Muscle layer of colon (tissue), 2 donors: ENCODE results near the gene ARSD.

ENCODE experiments used
- H3K27ac ChIP-seq: one replicate; pipeline ENCODE4 v1.7.0; 2013; ENCODE audit warnings: low read depth, mild to moderate bottlenecking, low read length, moderate library complexity
- H3K27me3 ChIP-seq, 2 donors: one replicate each; pipeline ENCODE4 v1.7.0; 2013; ENCODE audit warnings: low read length in 2 of 2, mild to moderate bottlenecking in 2 of 2; ENCODE audit not compliant: insufficient read depth in 2 of 2, control insufficient read depth in 1 of 2
- H3K36me3 ChIP-seq: one replicate; pipeline ENCODE4 v1.7.0; 2013; ENCODE audit warnings: mild to moderate bottlenecking, low read length; ENCODE audit not compliant: insufficient read depth
- H3K4me1 ChIP-seq: one replicate; pipeline ENCODE4 v1.7.0; 2013; ENCODE audit warnings: mild to moderate bottlenecking, low read length; ENCODE audit not compliant: insufficient read depth
- H3K4me3 ChIP-seq, 2 donors: one replicate each; pipeline ENCODE4 v1.7.0; 2013; ENCODE audit warnings: low read length in 2 of 2, low read depth in 1 of 2, mild to moderate bottlenecking in 1 of 2, moderate library complexity in 1 of 2
- H3K9ac ChIP-seq: one replicate; pipeline ENCODE4 v1.7.0; 2013; ENCODE audit warnings: low read length
- H3K9me3 ChIP-seq: one replicate; pipeline ENCODE4 v1.7.0; 2013; ENCODE audit warnings: mild to moderate bottlenecking, low read length
- donor health status: abdominal sarcoma.
- donor health status: Adenocarcinoma of cecum.

Gene ARSD

GRCh38 chrX:2863646-2864045 is 65.5 kb downstream of the ARSD start:
- Histone ChIP-seq H3K9ac (no peak overlapping the region), H3K27ac (no peak overlapping the region), H3K27me3 (no peaks in the 10 kb centered on the region), H3K4me3 (no peak overlapping the region), H3K4me1 (no peaks in the 10 kb centered on the region), H3K9me3 (no peaks in the 10 kb centered on the region), H3K36me3 (no peaks in the 10 kb centered on the region)

GRCh38 chrX:2862404-2862803 is 66.7 kb downstream of the ARSD start:
- H3K27ac ChIP-seq: no peak overlapping the region

GRCh38 chrX:2859197-2859797 is 69.8 kb downstream of the ARSD start:
- Histone ChIP-seq H3K36me3 (no peaks in the 10 kb centered on the region), H3K9ac (no peak overlapping the region), H3K4me1 (no peaks in the 10 kb centered on the region), H3K27me3 (no peaks in the 10 kb centered on the region), H3K9me3 (no peaks in the 10 kb centered on the region), H3K27ac (no peak overlapping the region), H3K4me3 (no peak overlapping the region)

More at GRCh38 chrX:2862404-2862803, 66.7 kb downstream of the ARSD start:
- Histone ChIP-seq H3K4me1 (no peaks in the 10 kb centered on the region), H3K27me3 (no peaks in the 10 kb centered on the region), H3K4me3 (no peak overlapping the region), H3K9me3 (no peaks in the 10 kb centered on the region), H3K36me3 (no peaks in the 10 kb centered on the region), H3K9ac (no peak overlapping the region)

- Histone ChIP-seq H3K36me3 (no peaks in the 10 kb centered on the region), H3K27ac (no peak overlapping the region), H3K27me3 (no peaks in the 10 kb centered on the region), H3K4me3 (no peak overlapping the region), H3K9me3 (no peaks in the 10 kb centered on the region), H3K4me1 (no peaks in the 10 kb centered on the region), H3K9ac (no peak overlapping the region)
Measured at GRCh38 chrX:2857566-2857965, 71.6 kb downstream of the ARSD start.

GRCh38 chrX:2855761-2856160 is 73.4 kb downstream of the ARSD start:
- Histone ChIP-seq H3K36me3 (no peaks in the 10 kb centered on the region), H3K27me3 (no peaks in the 10 kb centered on the region), H3K27ac (no peak overlapping the region), H3K4me3 (no peak overlapping the region), H3K4me1 (no peaks in the 10 kb centered on the region), H3K9ac (no peak overlapping the region), H3K9me3 (no peaks in the 10 kb centered on the region)

DNA sequence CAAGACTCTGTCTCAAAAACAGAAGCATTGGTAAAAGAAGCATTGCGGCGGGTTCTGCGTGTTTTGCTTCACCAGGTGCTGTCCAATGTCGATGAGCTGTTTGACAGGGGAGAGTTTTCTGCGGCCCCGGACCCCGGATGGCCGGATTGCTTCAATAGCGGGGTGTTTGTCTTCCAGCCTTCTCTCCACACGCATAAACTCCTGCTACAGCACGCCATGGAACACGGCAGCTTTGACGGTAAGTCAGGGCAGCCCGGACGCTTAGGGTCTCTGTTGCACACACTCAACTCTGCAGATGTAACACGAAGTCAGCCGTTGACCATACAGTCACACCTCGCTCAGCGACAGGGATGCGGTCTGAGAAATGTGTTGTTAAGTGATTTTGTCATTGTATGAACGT is 74.2 kb downstream of the ARSD start:
- no peaks in the 10 kb centered on the region for H3K9me3 ChIP-seq
- H3K4me3 ChIP-seq: no peak overlapping the region
- no peak overlapping the region for H3K27ac ChIP-seq
- H3K9ac ChIP-seq: no peak overlapping the region
- H3K27me3 ChIP-seq: no peaks in the 10 kb centered on the region
- no peaks in the 10 kb centered on the region for H3K36me3 ChIP-seq
- H3K4me1 ChIP-seq: no peaks in the 10 kb centered on the region
